GM12892 (cell line): ENCODE data around the gene EXOC4.

ENCODE experiments used
- POLR2A ChIP-seq: IDR thresholded peaks from 2 replicates; pipeline ENCODE4 v1.6.1; 2011; ENCODE audit warnings: low read depth, low read length, control low read depth
- POLR2AphosphoS5 ChIP-seq: IDR thresholded peaks from 2 replicates; pipeline ENCODE4 v1.6.1; 2011; ENCODE audit warnings: low read depth, low read length, control low read depth

GRCh38 chr7:133812877-133813276 lies 560.0 kb downstream of the EXOC4 start:
- no peak for TF ChIP-seq POLR2A
- TF ChIP-seq POLR2AphosphoS5 = no peak
